Activated naive CD8-positive, alpha-beta T cell treated with anti-CD3 and anti-CD28 coated beads, Interleukin-2, amount 50 U/mL, for 16 hours (primary cell): ENCODE results near the gene RBM6.
"Not testable (repeated sequence)": the region's sequence is repeated elsewhere in the genome, so short reads cannot be mapped to it uniquely, and the experiment has no call there.

ENCODE experiments used
- DNase-seq: peaks from one replicate; pipeline ENCODE4 v3.0.0-alpha.2; 2020; ENCODE audit warnings: low read depth, low spot score

The RBM6 gene

GRCh38 chr3:49992326-49992725, 52.4 kb downstream of the RBM6 start:
- no peak for DNase-seq

GRCh38 chr3:49994476-49994875, 54.5 kb downstream of the RBM6 start:
- no peak for DNase-seq

GRCh38 chr3:49996016-49996415, 56.1 kb downstream of the RBM6 start:
- DNase-seq = no peak

- no peak for DNase-seq
Measured at GRCh38 chr3:49997862-49998261, 57.9 kb downstream of the RBM6 start.

- DNase-seq = no peak
Measured at GRCh38 chr3:49998326-49998725, 58.4 kb downstream of the RBM6 start.

GRCh38 chr3:50001511-50001910, 61.6 kb downstream of the RBM6 start:
- DNase-seq = no peak

- no peak for DNase-seq
Measured at GRCh38 chr3:50003216-50003615, 63.3 kb downstream of the RBM6 start.

- DNase-seq = no peak
Measured at GRCh38 chr3:50003824-50004223, 63.9 kb downstream of the RBM6 start.

GRCh38 chr3:50008931-50009330, 69.0 kb downstream of the RBM6 start:
- no peak for DNase-seq

GRCh38 chr3:50010959-50011358, 71.0 kb downstream of the RBM6 start:
- DNase-seq = no peak

- DNase-seq = no peak
Measured at GRCh38 chr3:50015918-50016317, 76.0 kb downstream of the RBM6 start.

GRCh38 chr3:50028346-50028745, 88.4 kb downstream of the RBM6 start:
- no peak for DNase-seq

- DNase-seq = not testable (repeated sequence)
Measured at GRCh38 chr3:50031201-50031600, 91.3 kb downstream of the RBM6 start.

GRCh38 chr3:50044976-50045375, 105.0 kb downstream of the RBM6 start:
- no peak for DNase-seq

GRCh38 chr3:50047426-50047825, 107.5 kb downstream of the RBM6 start:
- no peak for DNase-seq

GRCh38 chr3:50050361-50050760, 110.4 kb downstream of the RBM6 start:
- no peak for DNase-seq

- no peak for DNase-seq
Measured at GRCh38 chr3:50057756-50058155, 117.8 kb downstream of the RBM6 start.

- DNase-seq = no peak
Measured at GRCh38 chr3:50068134-50068533, 128.2 kb downstream of the RBM6 start.

GRCh38 chr3:50078091-50078490, 138.1 kb downstream of the RBM6 start:
- no peak for DNase-seq

GRCh38 chr3:50078622-50079021, 138.7 kb downstream of the RBM6 start:
- no peak for DNase-seq

GRCh38 chr3:50084951-50085350, 145.0 kb downstream of the RBM6 start:
- DNase-seq = not testable (repeated sequence)

GRCh38 chr3:50088725-50089608, 149.0 kb downstream of the RBM6 start, which contains the start of gene RBM5:
TSS of gene RBM5 (plus strand) at chr3:50088919. CDS start at chr3:50090435, 1,516 bp downstream.
- DNase-seq = peak; percentile 88

GRCh38 chr3:50089609-50089945, 149.6 kb downstream of the RBM6 start:
- DNase-seq = no peak

GRCh38 chr3:50090984-50091383, 151.0 kb downstream of the RBM6 start:
- DNase-seq = no peak
